ENCODE measurements around the gene TM2D1.
"Not testable (repeated sequence)": the region's sequence is repeated elsewhere in the genome, so short reads cannot be mapped to it uniquely, and the experiment has no call there.

Gene TM2D1

GRCh38 chr1:61718996-61719663 is 5.8 kb downstream of the TM2D1 start:
- H3K27me3 ChIP-seq (replicated peaks; ENCODE audit: control insufficient read depth, insufficient read depth, low read length, poor library complexity, severe bottlenecking); H3K4me3 ChIP-seq (ENCODE audit: insufficient read depth, low read depth, low read length, poor library complexity, severe bottlenecking); H3K27ac ChIP-seq (ENCODE audit: insufficient read depth, low read length, poor library complexity, severe bottlenecking); DNase-seq; H3K4me1 ChIP-seq (ENCODE audit: control insufficient read depth, insufficient read depth, low read length, poor library complexity, severe bottlenecking); H3K9me3 ChIP-seq (ENCODE audit: control insufficient read depth, low read length); H3K36me3 ChIP-seq (ENCODE audit: control insufficient read depth, insufficient read depth, low read length): not testable (repeated sequence)

GRCh38 chr1:61711969-61712368 is 13.0 kb downstream of the TM2D1 start:
- H3K36me3 ChIP-seq (ENCODE audit: control insufficient read depth, insufficient read depth, low read length) = peaks cover 23% of the 10 kb centered on the region
- H3K4me3 ChIP-seq (ENCODE audit: insufficient read depth, low read depth, low read length, poor library complexity, severe bottlenecking) = no peak overlapping the region
- no peak overlapping the region for H3K27ac ChIP-seq (ENCODE audit: insufficient read depth, low read length, poor library complexity, severe bottlenecking)
- H3K9me3 ChIP-seq (ENCODE audit: control insufficient read depth, low read length) = no peaks in the 10 kb centered on the region
- H3K4me1 ChIP-seq (ENCODE audit: control insufficient read depth, insufficient read depth, low read length, poor library complexity, severe bottlenecking) = no peaks in the 10 kb centered on the region
- H3K27me3 ChIP-seq (replicated peaks; ENCODE audit: control insufficient read depth, insufficient read depth, low read length, poor library complexity, severe bottlenecking) = no peaks in the 10 kb centered on the region
- no peak for DNase-seq

GRCh38 chr1:61711257-61711656 is 13.7 kb downstream of the TM2D1 start:
- DNase-seq = not testable (repeated sequence)

GRCh38 chr1:61709908-61710289 is 15.0 kb downstream of the TM2D1 start:
- H3K4me3 ChIP-seq (ENCODE audit: insufficient read depth, low read depth, low read length, poor library complexity, severe bottlenecking) = no peak overlapping the region
- H3K4me1 ChIP-seq (ENCODE audit: control insufficient read depth, insufficient read depth, low read length, poor library complexity, severe bottlenecking) = no peaks in the 10 kb centered on the region
- no peaks in the 10 kb centered on the region for H3K9me3 ChIP-seq (ENCODE audit: control insufficient read depth, low read length)
- H3K27me3 ChIP-seq (replicated peaks; ENCODE audit: control insufficient read depth, insufficient read depth, low read length, poor library complexity, severe bottlenecking) = no peaks in the 10 kb centered on the region
- DNase-seq = no peak
- peaks cover 25% of the 10 kb centered on the region for H3K36me3 ChIP-seq (ENCODE audit: control insufficient read depth, insufficient read depth, low read length)
- H3K27ac ChIP-seq (ENCODE audit: insufficient read depth, low read length, poor library complexity, severe bottlenecking) = no peak overlapping the region

More at GRCh38 chr1:61711257-61711656, 13.7 kb downstream of the TM2D1 start:
- not testable (repeated sequence) for H3K9me3 ChIP-seq (ENCODE audit: control insufficient read depth, low read length); H3K27ac ChIP-seq (ENCODE audit: insufficient read depth, low read length, poor library complexity, severe bottlenecking); H3K27me3 ChIP-seq (replicated peaks; ENCODE audit: control insufficient read depth, insufficient read depth, low read length, poor library complexity, severe bottlenecking); H3K4me1 ChIP-seq (ENCODE audit: control insufficient read depth, insufficient read depth, low read length, poor library complexity, severe bottlenecking); H3K4me3 ChIP-seq (ENCODE audit: insufficient read depth, low read depth, low read length, poor library complexity, severe bottlenecking)
- peaks cover 19% of the 10 kb centered on the region for H3K36me3 ChIP-seq (ENCODE audit: control insufficient read depth, insufficient read depth, low read length)

DNA sequence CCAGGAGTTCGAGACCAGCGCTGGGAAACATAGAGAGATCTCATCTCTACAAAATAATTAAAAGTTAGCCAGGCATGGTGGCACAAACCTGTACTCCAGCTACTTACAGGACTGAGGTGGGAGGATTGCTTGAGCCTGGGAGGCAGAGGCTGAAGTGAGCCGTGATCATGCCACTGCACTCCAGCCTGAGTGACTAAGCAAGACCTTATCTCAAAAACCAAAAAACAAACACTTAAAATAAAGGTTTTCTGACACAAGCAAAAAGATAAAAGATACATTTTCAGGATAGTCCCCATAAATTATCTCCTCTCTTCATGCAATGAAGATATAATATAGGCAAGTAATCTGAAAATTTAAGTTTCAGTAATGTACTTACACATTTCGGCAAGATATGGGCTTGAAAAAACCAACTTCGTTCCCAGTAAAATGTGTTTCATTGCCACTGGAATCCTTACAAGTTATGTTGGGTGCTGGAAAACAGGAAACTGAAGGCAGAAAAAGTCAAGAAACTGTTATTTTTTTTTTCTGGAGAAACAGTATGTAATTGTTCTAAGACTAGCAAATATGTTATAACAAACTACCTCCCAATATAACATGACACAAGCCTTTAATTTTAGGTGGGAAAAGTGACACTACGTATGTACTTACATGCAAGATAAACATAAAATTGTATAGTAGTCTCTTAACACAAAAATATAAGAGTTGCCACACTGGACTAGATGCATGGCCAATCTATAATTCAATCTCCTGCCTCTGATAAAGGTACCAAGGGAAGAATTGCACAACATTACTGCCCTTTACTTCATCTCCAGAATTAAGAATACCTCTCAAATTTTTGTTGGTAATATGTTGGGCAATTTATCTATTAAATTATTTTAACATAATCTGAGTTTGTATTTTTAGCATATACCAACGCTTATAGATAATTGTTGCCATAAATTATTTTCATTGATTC is 15.7 kb downstream of the TM2D1 start:
- DNase-seq = no peak
- peaks cover 25% of the 10 kb centered on the region for H3K36me3 ChIP-seq (ENCODE audit: control insufficient read depth, insufficient read depth, low read length)
- no peaks in the 10 kb centered on the region for H3K9me3 ChIP-seq (ENCODE audit: control insufficient read depth, low read length)
- H3K27me3 ChIP-seq (replicated peaks; ENCODE audit: control insufficient read depth, insufficient read depth, low read length, poor library complexity, severe bottlenecking) = no peaks in the 10 kb centered on the region
- H3K27ac ChIP-seq (ENCODE audit: insufficient read depth, low read length, poor library complexity, severe bottlenecking) = no peak overlapping the region
- H3K4me1 ChIP-seq (ENCODE audit: control insufficient read depth, insufficient read depth, low read length, poor library complexity, severe bottlenecking) = no peaks in the 10 kb centered on the region
- H3K4me3 ChIP-seq (ENCODE audit: insufficient read depth, low read depth, low read length, poor library complexity, severe bottlenecking) = no peak overlapping the region

DNA sequence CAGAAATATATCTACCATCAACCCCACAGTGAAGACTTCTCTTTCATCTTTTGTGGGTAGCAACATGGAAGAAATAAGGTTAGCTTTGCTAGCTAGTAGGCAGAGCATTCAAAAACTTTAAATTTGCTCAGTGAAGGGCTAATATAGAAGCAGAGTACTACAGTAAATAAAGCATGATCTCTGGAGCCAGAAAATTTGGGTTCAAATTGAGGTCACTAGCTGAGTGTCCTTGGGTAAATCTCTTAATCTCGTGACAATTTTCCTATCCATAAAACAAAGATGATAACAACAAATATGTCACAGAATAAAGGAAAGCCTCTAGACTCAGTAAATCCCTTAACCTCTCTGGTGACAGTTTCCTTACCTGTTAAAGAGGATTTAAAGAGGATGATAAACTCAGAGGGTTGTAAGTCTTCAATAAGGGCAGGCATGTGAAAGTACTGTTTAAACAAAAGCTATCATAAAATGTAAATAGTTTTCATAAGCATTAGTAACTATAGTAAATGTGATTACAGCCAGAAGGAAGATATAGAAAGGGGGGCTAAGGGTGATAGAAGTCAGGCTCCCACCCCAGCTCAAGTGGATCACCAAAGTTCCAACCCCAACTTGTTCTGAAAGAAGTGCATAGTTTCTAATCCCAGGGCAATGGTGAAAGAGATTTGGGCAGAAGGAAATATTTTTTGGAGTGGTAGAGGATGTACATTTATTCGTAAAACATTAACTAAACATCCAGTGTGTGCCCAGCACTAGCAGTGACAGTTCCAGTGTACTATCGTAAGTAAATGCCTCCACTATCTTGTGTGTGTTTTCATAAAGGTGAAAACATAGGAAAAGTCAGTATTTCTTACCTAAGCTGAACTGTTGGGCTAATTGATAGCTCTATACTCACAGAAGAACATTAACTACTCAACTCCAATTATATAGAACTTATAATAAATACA is 24.8 kb downstream of the TM2D1 start:
- Histone ChIP-seq H3K36me3 (ENCODE audit: control insufficient read depth, insufficient read depth, low read length) (peaks cover 19% of the 10 kb centered on the region), H3K4me3 (ENCODE audit: insufficient read depth, low read depth, low read length, poor library complexity, severe bottlenecking) (no peak overlapping the region), H3K27ac (ENCODE audit: insufficient read depth, low read length, poor library complexity, severe bottlenecking) (no peak overlapping the region), H3K27me3 (replicated peaks; ENCODE audit: control insufficient read depth, insufficient read depth, low read length, poor library complexity, severe bottlenecking) (no peaks in the 10 kb centered on the region), H3K4me1 (ENCODE audit: control insufficient read depth, insufficient read depth, low read length, poor library complexity, severe bottlenecking) (no peaks in the 10 kb centered on the region), H3K9me3 (ENCODE audit: control insufficient read depth, low read length) (no peaks in the 10 kb centered on the region)
- DNase-seq = no peak

DNA sequence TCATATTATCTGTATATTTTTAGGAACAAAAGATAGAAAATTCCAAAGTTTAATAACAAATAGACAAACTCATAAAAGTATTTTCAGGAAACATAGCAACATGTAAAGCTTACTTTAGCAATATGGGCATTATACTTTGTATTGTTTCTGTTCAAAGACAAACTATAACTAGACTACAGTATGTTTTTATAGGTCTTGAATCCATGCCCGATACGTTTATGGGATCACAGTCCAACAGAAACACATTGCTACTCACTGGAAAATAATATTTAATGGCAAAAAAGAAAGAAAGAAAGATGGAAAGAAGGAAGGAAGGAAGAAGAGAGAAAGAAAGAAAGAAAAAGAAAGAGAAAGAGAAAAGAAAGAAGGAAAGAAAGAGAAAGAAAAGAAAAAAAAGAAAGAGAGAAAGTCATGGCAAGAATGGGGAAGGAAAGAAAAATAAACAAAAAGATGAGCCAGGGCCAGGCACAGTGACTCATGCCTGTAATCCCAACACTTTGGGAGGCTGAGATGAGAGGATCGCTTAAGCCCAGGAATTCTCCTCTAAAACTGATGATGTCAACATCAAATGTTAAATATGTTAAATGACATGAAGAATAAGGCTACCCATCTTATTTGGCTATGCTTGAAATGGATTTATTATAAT is 32.7 kb downstream of the TM2D1 start:
- no peak overlapping the region for H3K27ac ChIP-seq (ENCODE audit: insufficient read depth, low read length, poor library complexity, severe bottlenecking)

GRCh38 chr1:61687901-61688300 is 37.0 kb downstream of the TM2D1 start:
- DNase-seq = no peak
- Histone ChIP-seq H3K4me1 (ENCODE audit: control insufficient read depth, insufficient read depth, low read length, poor library complexity, severe bottlenecking) (no peaks in the 10 kb centered on the region), H3K36me3 (ENCODE audit: control insufficient read depth, insufficient read depth, low read length) (peaks cover 11% of the 10 kb centered on the region), H3K27me3 (replicated peaks; ENCODE audit: control insufficient read depth, insufficient read depth, low read length, poor library complexity, severe bottlenecking) (no peaks in the 10 kb centered on the region), H3K27ac (ENCODE audit: insufficient read depth, low read length, poor library complexity, severe bottlenecking) (no peak overlapping the region), H3K4me3 (ENCODE audit: insufficient read depth, low read depth, low read length, poor library complexity, severe bottlenecking) (no peak overlapping the region), H3K9me3 (ENCODE audit: control insufficient read depth, low read length) (no peaks in the 10 kb centered on the region)

More for the DNA sequence above, 32.7 kb downstream of the TM2D1 start:
- Histone ChIP-seq H3K27me3 (replicated peaks; ENCODE audit: control insufficient read depth, insufficient read depth, low read length, poor library complexity, severe bottlenecking) (no peaks in the 10 kb centered on the region), H3K4me1 (ENCODE audit: control insufficient read depth, insufficient read depth, low read length, poor library complexity, severe bottlenecking) (no peaks in the 10 kb centered on the region), H3K36me3 (ENCODE audit: control insufficient read depth, insufficient read depth, low read length) (no peaks in the 10 kb centered on the region), H3K9me3 (ENCODE audit: control insufficient read depth, low read length) (no peaks in the 10 kb centered on the region), H3K4me3 (ENCODE audit: insufficient read depth, low read depth, low read length, poor library complexity, severe bottlenecking) (no peak overlapping the region)
- DNase-seq = no peak

DNA sequence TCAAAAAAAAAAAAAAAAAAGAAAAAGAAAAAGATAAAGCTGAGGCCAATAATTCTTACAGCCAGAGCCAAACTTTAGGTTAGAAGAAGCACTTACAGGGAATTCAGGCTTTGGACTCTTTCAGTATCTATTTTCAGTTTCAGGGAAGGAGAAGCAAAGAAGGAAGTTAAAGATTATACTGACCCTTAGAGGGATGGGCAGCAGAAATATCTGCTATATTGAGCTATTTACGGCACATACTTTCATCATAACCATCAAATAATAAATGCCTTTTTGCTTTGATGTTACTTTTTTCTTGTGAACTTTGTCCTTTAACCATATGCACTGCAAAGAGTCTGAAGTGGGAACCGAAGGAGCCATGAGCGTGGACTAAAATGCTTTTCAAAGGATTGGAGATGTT is 42.0 kb downstream of the TM2D1 start:
- H3K27me3 ChIP-seq (replicated peaks; ENCODE audit: control insufficient read depth, insufficient read depth, low read length, poor library complexity, severe bottlenecking) = no peaks in the 10 kb centered on the region
- no peaks in the 10 kb centered on the region for H3K9me3 ChIP-seq (ENCODE audit: control insufficient read depth, low read length)
- H3K4me1 ChIP-seq (ENCODE audit: control insufficient read depth, insufficient read depth, low read length, poor library complexity, severe bottlenecking) = no peaks in the 10 kb centered on the region
- DNase-seq = no peak
- H3K27ac ChIP-seq (ENCODE audit: insufficient read depth, low read length, poor library complexity, severe bottlenecking) = no peak overlapping the region
- H3K36me3 ChIP-seq (ENCODE audit: control insufficient read depth, insufficient read depth, low read length) = peaks cover 23% of the 10 kb centered on the region
- no peak overlapping the region for H3K4me3 ChIP-seq (ENCODE audit: insufficient read depth, low read depth, low read length, poor library complexity, severe bottlenecking)
